Measurements from ENCODE around the gene STRADA.
A peak's percentile ranks its signal among the peaks of the same experiment; 100 is the strongest.

STRADA gene

DNA sequence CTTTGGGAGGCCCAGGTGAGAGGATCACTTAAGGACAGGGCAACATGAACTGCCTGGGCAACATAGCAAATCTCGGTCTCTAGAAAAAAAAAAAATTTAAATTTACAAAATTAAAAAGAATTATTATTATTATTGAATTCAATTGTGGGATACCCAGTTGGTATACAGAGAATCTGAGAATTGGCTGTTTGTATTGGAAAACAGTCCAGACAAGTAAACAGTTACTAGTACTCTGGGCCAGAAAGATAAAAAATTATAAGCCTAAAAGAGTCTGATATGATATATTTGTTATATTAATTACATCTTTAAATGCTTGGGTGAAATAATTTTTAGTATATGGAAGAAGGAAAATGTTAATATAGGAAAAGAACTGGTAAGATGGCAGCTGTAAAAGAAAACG lies 16.8 kb upstream of the STRADA start:
- DNase-seq (ENCODE audit: low spot score), result no peak
- TF ChIP-seq, protein P1, sequence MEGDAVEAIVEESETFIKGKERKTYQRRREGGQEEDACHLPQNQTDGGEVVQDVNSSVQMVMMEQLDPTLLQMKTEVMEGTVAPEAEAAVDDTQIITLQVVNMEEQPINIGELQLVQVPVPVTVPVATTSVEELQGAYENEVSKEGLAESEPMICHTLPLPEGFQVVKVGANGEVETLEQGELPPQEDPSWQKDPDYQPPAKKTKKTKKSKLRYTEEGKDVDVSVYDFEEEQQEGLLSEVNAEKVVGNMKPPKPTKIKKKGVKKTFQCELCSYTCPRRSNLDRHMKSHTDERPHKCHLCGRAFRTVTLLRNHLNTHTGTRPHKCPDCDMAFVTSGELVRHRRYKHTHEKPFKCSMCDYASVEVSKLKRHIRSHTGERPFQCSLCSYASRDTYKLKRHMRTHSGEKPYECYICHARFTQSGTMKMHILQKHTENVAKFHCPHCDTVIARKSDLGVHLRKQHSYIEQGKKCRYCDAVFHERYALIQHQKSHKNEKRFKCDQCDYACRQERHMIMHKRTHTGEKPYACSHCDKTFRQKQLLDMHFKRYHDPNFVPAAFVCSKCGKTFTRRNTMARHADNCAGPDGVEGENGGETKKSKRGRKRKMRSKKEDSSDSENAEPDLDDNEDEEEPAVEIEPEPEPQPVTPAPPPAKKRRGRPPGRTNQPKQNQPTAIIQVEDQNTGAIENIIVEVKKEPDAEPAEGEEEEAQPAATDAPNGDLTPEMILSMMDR (IDR thresholded peaks at IDR 0.05; ENCODE audit: extremely low read depth, insufficient read depth, missing control alignments), result no peak
- in situ Hi-C loops (cut with MboI; ENCODE audit: low pct_unique_long_range_greater_than_20kb, low sequenced_read_pairs, unreplicated experiment), result no loop called here

- in situ Hi-C loops (cut with MboI; ENCODE audit: low pct_unique_long_range_greater_than_20kb, low sequenced_read_pairs, unreplicated experiment), result no loop called here
- TF ChIP-seq, protein P1 (IDR thresholded peaks at IDR 0.05; ENCODE audit: extremely low read depth, insufficient read depth, missing control alignments), result no peak
- DNase-seq (ENCODE audit: low spot score), result no peak
These were observed 12.4 kb upstream of the STRADA start for GRCh38 chr17:63754046-63754445.

GRCh38 chr17:63753215-63753614 lies 11.6 kb upstream of the STRADA start:
- TF ChIP-seq, protein P1 (IDR thresholded peaks at IDR 0.05; ENCODE audit: extremely low read depth, insufficient read depth, missing control alignments), result no peak
- in situ Hi-C loops (cut with MboI; ENCODE audit: low pct_unique_long_range_greater_than_20kb, low sequenced_read_pairs, unreplicated experiment), result no loop called here
- DNase-seq (ENCODE audit: low spot score), result no peak

- in situ Hi-C loops (cut with MboI; ENCODE audit: low pct_unique_long_range_greater_than_20kb, low sequenced_read_pairs, unreplicated experiment), result no loop called here
- no peak for DNase-seq (ENCODE audit: low spot score)
- TF ChIP-seq, protein P1 (IDR thresholded peaks at IDR 0.05; ENCODE audit: extremely low read depth, insufficient read depth, missing control alignments), result no peak
These were observed 11.1 kb upstream of the STRADA start for GRCh38 chr17:63752707-63753106.

- TF ChIP-seq, protein P1 (IDR thresholded peaks at IDR 0.05; ENCODE audit: extremely low read depth, insufficient read depth, missing control alignments), result no peak
- DNase-seq (ENCODE audit: low spot score), result no peak
- in situ Hi-C loops (cut with MboI; ENCODE audit: low pct_unique_long_range_greater_than_20kb, low sequenced_read_pairs, unreplicated experiment), result no loop called here
These were observed 10.2 kb upstream of the STRADA start for GRCh38 chr17:63751806-63752205.

- TF ChIP-seq, protein P1 (IDR thresholded peaks at IDR 0.05; ENCODE audit: extremely low read depth, insufficient read depth, missing control alignments), result no peak
- DNase-seq (ENCODE audit: low spot score), result no peak
- in situ Hi-C loops (cut with MboI; ENCODE audit: low pct_unique_long_range_greater_than_20kb, low sequenced_read_pairs, unreplicated experiment), result no loop called here
These were observed 524 bp downstream of the STRADA start for GRCh38 chr17:63741143-63741407.

GRCh38 chr17:63740464-63741142 lies 996 bp downstream of the STRADA start:
- peak; percentile 15 for DNase-seq (ENCODE audit: low spot score)
- in situ Hi-C loops (cut with MboI; ENCODE audit: low pct_unique_long_range_greater_than_20kb, low sequenced_read_pairs, unreplicated experiment), result no loop called here
- TF ChIP-seq, protein P1 (IDR thresholded peaks at IDR 0.05; ENCODE audit: extremely low read depth, insufficient read depth, missing control alignments), result no peak
